DMS79 (cell line): ENCODE data around the gene MSI2.

Source experiments
- DNase-seq: peaks from one replicate; lab custom pipeline; 2025; lab: John Stamatoyannopoulos, UW

Gene MSI2

DNA sequence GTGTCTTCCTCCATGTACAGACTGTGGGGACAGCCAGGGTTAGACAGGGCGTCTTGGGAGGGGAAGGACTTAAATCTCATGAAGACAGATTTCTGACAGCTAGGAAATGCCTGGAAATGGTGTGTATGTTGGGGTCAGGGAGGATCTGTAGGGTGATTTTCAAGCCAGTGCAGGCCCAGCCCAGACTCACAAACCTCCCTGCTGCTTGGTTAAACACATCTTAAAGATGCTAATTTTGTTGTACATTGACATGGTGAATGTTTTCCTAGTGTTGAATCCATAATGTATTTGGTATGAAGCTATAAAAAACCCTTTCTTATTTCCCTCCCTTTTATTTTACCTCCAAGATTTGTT is 250.4 kb downstream of the MSI2 start:
- DNase-seq, result no peak

DNA sequence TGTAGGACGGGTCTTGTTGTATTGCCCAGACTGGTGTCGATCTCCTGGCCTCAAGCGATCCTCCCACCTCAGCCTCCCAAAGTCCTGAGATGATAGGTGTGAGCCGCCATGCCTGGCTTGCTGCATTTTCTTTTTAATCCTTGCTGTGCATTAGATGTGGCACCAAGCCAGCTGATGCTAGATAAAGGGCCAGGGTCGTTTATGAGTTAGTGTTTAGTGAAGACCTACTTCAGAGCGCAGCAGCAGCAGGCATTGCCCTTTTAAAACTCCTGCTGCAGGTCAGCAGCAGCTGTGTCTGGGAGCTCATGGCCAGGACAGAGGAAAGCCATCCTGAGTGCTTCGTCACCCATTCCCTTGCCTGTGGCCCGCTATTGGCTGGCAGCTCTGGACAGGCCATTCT is 251.5 kb downstream of the MSI2 start:
- no peak for DNase-seq

DNA sequence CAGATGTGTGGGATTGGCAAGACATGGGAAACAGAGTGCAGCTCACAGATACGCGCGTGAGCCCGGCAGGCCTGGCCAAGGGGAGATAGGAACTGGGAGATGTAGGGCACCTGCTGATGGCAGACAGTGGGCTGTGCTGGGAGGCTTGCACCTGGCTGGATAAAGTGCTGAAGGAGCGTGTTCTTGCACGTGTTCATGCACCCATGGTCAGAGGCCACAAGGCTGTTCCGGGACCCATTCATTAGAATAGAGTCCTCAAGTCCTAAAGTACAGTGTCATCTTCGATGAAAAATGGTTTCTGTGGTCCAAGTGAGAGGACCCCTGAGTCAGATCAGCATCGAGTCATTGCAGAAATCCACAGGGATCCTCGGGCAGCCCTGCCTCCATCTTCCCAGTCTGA is 252.3 kb downstream of the MSI2 start:
- DNase-seq, result no peak

DNA sequence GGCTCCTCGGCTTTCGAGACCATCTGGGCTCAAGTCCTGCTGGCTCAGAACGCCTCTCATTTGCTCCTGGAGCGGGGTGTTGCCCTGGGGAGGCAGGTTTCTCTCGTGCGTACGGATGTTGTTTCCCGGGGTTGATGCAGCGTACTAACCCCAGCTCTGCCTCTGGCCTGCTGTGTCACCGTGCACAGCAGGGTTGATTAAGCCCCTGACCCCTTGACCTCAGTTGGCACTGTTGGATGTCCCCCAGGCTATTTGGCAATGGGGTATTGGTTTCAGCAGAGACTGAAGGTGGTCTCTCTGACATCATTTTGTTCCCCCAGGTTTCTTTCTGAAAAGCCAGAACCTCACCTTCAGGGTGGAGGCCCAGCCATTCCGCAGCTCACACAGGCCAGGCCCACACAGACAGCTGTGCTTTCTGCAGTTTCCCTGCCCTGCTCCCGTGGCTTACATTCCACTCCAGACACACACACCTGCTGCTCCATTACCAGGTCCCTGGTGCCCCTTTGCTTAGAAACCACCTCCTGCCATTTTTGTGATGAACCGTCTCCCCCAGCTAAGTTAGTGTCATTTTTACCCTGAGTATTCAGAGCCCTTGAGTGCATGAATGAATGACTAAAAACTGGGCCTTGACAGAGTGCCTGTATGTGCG is 255.3 kb downstream of the MSI2 start:
- DNase-seq, result no peak

DNA sequence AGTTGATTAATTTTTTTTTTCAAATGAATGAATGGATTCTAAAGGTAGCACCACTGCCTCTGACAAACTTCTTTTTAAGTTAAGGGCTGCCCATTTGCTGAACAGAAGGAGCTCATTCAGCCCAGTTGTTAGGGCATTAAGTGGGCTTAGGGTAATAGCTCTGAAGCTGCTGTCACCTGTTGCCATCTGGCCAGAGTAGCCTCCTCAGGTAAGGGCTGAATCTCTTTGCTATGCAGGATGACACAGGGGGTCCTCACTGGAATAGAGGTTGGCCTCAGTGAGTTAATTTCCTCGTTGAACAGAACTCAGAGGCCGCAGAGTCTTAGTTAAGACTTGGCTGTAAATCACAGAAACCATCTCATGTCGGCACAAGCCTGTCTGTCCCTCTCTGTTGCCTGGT is 255.9 kb downstream of the MSI2 start:
- no peak for DNase-seq

DNA sequence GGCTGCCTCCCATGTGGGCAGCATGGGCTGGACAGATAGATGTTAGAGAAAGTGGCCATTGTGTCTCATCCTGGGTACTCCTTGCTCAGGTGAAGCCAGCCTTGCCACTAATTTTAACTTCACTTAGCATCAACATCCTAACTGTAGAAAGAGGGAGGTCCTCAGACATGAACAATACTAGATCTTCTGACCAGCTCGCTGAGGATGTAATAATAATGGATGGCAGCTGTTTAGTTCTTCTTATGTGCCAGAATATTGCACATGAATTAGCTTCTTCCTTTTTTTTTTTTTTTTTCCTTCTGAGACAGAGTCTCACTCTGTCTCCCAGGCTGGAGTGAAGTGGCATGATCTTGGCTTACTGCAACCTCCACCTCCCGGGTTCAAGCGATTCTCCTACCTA is 256.4 kb downstream of the MSI2 start:
- no peak for DNase-seq

DNA sequence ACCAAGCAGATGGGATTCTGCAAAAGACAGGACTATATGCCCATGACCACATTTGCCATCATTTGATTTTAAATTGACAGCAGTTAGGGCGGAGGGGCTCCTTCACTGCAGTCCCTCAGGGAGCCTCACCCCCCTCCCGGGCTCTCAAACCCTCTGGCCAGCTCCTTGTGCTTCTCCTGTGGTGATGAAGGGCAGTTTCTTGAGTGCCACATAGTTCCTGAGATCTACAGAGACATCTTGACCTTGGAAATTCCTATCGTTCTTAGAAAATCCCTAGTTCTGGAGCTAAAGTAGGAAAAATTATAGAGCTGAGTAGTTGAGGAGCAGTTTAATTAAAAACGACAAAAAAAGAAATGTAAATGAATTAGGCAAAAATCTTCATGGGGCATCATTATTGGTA is 257.2 kb downstream of the MSI2 start:
- no peak for DNase-seq

DNA sequence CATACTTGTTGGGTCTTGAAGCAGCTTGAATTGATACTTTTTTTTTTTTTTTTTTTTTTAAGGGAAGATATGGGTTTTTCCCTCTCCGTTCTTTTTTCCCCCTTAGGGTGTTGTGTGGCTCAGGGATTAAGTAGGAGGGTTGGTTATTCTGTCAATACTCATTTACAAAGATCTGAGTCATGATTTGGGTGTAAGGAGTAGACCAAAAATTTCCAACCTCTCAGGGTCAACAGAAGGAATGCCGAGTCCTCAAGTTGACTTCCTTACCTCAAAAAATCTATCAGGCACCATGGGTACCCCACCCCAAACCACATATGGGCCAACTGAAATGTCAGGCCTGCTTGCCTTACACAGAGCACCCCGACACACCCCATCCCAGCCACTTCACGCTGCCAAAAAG is 258.3 kb downstream of the MSI2 start:
- no peak for DNase-seq

DNA sequence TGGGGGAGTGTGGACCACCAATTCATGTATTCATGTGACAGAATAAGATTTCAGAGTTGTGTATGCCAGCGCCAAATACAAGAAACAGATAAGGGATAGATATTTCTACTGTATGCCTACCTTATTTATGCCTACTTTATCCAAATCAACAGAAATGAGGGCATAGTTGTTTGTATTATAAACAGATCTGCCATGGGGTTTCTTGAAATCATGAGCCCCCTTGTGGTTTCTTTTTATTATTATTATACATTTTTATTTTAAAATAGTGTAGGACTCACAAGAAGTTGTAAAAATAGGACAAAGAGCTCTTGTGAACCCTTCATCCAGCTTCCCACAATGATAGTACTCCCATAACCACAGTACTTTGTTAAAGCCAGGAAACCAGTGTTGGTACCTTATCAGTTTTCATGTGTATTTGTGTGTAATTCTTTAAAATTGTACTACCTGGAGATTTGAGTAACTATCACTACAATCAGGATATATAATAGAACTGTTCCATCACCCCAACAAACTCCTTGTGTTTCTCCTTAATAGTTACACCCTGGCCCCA is 259.4 kb downstream of the MSI2 start:
- DNase-seq, result no peak

DNA sequence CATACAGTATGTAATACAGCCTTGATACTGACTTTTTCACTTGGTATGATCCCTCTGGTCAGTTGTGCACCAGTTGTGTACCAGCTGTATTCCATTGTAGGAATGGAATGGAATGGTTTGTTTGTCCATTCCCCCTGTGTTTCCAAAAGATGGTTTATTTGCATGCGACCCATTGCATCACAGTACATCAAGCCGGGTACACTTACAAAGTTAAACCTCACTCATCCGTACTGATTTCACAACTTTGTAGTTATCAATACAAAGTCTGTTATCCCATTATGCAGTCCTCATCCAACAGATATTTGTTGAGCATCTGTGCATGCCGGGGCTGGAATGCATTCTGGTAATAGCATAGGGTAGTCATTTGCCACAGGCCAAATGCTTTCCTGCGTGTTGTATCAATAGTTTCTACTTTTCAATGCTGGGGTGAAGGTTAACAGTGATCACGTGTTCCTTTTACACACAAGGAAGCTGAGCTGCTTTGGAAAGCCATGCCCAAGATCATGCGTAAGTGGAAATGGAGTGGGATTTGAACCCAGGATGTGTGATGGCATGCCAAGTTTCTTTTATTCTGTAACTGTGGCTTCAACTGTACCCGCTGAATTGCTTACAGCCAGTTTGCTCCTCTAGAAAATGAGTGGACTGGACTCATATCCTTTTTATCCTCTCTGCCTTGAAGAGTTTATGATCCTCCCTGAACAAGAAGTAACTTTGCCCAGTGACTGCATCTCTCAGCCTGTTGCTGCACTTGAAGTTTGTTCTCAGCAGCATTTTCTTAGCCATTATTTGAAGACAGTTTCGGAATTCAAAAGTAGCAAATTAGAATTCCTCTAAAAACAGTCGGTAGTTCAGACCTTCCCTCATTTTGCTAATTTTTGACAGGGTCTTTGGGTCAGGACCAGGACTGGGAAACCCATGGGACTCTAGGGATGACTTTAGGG is 260.2 kb downstream of the MSI2 start:
- DNase-seq, result no peak

DNA sequence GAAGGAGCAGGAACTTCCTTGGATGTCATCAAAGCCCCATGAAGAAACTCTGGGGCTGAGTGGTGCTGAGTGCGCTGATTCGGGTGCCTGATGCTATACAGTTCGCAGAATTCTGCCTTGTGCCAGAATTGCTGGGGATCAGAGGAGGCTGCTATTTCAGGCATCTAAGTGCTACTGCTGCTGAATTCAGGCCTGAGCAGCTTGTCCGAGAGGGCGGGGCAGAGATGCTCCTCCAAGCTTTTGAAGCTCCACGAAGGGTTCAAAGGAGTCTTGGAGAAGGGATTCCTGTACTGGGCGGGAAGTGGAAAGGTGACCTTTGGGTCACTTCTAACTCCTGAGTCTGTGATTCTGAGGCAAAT is 260.9 kb downstream of the MSI2 start:
- no peak for DNase-seq

DNA sequence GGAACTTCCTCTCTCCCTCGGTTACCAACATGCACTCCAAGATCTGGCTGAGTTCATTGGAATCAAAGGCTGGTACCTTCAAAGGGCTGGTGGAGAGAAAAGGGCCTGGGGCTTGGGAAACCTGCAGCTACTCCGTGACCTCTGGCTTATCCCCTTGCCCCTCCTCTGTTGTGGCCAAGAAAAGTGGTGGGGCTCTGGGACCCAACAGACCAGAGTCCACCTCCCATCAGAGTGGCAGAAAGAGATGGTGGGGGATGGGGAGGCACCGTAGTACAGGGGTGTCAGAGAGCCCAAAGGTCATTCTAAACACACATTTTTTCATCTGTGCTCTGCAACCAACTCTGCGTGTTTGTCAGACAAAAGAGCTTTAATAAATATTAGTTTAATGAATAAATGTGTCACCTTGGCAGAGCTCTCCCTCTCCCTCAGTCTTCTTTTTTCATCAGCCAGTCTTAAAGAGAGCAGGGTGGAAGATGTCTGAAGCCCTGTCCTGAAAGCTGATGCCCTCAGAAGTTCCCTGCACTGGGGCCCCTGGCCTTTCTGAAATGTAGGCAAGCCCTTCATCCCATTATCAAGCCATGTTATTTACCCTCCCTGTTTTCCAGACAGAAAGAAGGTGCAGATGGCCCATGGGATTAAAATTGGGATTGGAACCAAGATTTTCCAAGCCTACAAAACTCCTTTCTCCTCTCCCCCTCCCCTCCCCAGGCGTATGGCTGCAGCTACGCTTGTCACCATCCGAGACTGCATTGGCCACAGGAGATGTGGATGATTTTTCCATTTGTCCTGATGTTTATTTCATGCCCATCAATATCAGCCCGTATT is 261.5 kb downstream of the MSI2 start:
- DNase-seq, result no peak

DNA sequence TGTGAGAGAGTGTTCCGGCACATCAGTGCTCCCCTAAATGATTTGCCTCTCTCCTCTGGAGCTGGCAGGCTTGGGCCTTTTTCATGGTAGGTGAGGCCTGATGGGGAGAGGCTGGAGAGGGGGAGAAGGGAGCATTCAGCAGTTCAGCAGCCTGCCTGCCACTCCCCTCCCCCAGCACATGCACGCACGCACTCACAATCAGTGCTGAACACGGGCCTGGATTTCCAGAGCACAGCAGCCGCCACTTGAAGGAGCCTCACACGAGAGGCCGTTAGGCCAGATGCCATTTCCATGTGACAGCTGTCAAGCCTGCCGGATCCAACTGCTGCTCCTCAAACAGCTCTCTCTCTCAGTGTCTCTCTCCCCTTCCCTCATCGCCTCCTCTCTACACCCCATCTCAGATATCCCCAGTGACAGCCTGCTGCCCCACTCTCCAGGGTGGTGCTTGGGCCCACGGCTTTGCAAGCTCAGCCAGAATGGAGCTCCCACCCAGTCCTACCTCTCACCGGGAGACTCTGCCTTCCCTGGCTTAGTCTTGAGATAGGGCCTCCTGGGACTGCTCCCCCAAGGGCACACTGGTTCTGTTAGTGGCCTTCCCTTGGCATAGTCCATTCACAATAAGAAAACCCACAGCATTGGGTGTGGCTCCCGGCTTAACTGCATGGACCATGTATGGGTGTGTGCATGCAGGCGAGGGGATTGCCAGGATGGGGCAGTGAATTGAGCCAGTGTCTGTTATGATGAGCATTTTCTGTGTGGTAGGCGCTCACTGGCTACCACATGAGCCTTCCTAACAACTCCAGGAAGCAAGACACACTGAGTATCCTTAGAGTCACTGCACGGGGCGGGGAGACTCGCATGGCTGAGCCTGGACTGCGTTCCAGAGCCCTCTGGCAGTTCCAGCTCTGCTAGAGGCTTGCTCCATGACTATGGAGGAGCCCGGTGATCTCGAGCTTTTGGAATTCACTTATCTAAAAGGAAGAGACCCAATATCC is 262.6 kb downstream of the MSI2 start:
- peak; percentile 80 for DNase-seq

DNA sequence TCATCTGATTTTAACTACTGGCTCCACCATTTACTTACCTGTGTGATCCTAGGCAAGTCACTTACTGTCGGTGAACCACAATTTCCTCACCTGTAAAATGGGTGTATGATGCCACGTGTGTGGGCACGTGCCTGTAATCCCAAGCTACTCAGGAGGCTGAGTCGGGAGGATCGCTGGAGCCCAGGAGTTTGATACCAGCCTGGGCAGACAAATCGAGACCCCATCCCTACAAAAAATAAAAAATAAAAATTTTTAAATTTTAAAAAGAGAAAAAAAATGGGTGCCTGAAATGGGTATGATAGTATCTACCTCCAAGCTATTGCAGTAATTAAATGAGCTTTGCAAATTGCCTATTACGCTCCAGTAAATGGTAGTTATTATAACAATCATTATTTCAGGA is 263.5 kb downstream of the MSI2 start:
- no peak for DNase-seq

DNA sequence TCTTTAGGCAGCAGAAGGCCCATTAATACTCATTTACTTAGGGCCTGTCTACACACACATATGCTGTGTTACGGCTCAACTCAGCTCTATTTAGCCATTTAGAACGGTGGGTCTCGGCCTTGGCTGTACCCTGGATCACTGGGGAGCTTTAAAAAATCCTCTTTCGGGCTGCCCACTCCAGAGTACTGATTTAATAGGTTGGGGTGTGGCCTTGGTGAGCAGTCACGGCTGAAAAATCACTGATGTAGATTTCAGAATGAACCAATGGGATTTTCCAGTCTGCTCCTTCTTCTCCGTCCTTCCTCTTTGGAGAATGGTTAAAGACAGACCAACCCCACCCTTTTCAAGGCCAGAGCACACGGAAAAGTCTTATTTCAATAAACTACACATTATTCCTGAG is 265.3 kb downstream of the MSI2 start:
- peak; percentile 12 for DNase-seq

DNA sequence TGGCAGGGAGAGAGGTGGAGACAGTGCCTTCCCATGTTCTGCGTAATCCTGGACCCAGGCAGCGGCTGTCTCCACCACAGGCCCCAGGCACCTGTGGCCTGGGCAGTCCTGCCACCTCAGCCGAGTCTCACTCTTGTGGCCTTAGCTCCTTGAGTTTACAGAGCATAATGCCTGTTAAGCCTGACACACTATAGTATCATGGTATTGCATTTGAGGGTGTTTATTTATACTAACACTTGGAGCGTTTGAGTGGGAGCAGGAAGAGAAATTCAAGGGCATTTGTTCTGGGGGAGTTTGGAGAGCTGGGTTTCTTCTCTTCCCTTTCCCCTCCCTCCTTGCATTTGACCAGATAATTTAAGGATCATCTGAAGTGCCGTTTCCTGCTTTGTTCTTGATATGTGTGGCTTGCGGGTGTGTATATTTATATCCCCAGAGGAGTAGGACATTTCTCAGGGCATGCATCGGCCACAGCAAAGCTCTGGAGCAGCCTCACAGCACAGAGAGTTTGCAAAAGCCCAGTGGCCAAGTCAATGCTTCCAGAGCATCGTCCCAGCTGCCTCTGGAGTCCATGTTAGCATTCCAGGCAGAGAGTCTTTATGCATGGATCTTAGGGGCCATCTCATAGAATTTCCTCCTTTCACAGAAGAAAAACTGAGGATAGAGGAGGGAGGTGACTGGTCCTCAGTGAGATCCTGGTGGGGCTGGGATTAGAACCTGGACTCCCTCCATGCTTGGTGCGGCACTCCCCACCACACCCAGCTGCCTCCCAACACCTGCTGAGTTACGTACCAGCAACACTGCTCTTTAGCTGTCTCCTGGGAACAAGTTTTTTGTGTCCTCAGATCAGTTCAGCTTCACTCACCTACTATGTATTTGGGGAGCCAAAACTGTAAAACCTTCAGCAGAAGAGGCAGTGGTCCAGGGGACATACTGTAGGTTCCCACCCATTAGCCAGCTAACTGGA is 266.0 kb downstream of the MSI2 start:
- peak; percentile 21 for DNase-seq

DNA sequence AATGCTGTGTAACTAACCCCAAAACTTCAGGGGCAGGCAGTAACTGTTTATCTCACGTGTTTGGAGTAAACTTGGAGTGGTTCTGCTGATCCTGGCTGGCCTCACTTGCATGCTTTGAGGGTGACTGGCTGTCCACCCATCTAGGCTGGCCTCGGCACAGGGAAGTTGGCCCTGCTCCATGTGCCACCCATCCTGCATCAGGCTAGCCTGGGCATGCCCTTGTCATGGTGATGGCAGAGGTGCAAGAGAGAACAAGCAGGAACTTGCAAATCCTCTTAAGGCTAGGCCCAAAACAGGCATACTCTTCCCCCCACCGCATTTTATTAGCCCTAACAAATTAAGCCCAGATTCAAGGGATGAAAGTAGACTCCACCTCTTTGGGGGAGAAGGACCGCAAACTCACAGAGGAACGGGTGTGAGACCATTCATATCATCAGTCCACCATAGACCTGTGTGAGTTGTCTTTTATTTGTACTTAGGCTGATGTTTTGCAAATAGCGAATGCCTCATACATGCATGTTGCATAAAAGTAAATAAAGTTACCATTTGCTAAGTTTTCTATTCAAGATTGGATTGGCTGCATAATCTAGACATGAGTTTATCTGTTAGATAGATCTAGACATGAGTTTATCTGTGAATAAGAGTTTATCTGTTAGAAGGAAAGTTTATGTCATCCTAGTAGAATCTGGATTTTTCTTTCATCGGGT is 267.8 kb downstream of the MSI2 start:
- peak; percentile 57 for DNase-seq

DNA sequence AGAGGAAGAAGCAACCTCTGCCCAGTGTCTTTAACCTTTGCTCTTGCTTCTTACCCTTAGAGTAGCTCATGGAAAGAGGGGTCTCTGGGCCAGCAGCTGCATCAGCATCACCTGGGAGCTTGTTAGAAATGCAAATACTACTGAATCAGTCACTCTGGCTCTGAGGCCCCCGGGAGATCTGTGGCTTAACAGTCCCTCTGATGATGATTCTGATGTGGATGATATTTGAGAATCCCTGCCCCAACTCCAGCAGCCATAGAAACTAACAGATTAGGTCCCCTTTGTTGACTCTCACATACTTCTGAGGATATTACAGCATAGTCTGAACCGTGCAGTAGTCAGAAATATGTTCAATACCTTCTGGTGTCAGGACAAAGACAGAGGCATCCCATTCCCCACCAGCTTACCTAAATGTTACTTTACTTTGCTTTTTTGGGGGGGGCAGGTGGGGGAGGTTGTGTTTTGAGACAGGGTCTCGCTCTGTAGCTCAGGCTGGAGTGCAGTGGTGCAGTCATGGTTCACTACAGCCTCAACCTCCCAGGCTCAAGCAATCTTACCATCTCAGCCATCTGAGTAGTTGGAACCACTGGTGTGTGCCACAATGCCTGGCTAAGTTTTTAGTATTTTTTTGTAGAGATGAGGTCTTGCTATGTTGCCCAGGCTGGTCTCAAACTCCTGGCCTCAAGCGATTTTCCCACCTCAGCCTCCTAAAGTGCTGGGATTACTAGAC is 268.7 kb downstream of the MSI2 start:
- DNase-seq, result no peak
